ENCODE results near the gene USP17L21.
"Not testable (repeated sequence)": the region's sequence is repeated elsewhere in the genome, so short reads cannot be mapped to it uniquely, and the experiment has no call there.

USP17L21 gene

DNA sequence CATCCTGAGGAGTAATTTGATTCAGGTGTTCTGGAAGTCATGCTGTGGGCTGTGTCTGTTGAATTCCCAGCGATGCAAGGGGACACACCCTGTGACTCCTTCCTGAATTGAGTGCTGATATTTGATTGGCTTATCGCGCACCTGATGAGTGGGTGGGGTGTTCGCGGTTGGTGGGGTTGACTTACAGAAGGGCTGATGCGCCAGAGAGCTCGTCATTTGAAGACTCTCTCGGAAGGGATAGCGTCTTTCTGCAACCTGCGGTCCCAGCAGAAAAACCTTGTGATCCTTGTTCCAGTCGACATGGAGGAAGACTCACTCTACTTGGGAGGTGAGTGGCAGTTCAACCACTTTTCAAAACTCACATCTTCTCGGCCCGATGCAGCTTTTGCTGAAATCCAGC, at the start of gene USP17L21:
TSS of gene USP17L21 (plus strand) at position 301 of the 400 bp plus-strand sequence. CDS start at position 301, 0 bp downstream.
- not testable (repeated sequence) for DNase-seq

- not testable (repeated sequence) for DNase-seq
Observed at GRCh38 chr4:9214701-9215100, 48.0 kb upstream of the USP17L21 start.

- not testable (repeated sequence) for DNase-seq
Observed at GRCh38 chr4:9215105-9215504, 47.6 kb upstream of the USP17L21 start, which contains the start of gene USP17L11. Gene USP17L11 (plus strand): TSS chr4:9215405. CDS start chr4:9215405, 0 bp downstream.

GRCh38 chr4:9219852-9220251, 42.8 kb upstream of the USP17L21 start, which contains the start of gene USP17L12:
Gene USP17L12 (plus strand): TSS chr4:9220152. CDS start chr4:9220152, 0 bp downstream.
- DNase-seq, result not testable (repeated sequence)

DNA sequence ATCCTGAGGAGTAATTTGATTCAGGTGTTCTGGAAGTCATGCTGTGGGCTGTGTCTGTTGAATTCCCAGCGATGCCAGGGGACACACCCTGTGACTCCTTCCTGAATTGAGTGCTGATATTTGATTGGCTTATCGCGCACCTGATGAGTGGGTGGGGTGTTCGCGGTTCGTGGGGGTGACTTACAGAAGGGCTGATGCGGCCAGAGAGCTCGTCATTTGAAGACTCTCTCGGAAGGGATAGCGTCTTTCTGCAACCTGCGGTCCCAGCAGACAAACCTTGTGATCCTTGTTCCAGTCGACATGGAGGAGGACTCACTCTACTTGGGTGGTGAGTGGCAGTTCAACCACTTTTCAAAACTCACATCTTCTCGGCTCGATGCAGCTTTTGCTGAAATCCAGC, 38.1 kb upstream of the USP17L21 start, which contains the start of gene USP17L13:
TSS of gene USP17L13 (plus strand) at position 301 of the 400 bp plus-strand sequence. CDS start at position 301, 0 bp downstream.
- not testable (repeated sequence) for DNase-seq

DNA sequence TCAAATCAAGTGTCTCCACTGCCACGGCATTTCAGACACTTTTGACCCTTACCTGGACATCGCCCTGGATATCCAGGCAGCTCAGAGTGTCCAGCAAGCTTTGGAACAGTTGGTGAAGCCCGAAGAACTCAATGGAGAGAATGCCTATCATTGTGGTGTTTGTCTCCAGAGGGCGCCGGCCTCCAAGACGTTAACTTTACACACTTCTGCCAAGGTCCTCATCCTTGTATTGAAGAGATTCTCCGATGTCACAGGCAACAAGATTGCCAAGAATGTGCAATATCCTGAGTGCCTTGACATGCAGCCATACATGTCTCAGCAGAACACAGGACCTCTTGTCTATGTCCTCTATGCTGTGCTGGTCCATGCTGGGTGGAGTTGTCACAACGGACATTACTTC, 32.4 kb upstream of the USP17L21 start:
- not testable (repeated sequence) for DNase-seq

DNA sequence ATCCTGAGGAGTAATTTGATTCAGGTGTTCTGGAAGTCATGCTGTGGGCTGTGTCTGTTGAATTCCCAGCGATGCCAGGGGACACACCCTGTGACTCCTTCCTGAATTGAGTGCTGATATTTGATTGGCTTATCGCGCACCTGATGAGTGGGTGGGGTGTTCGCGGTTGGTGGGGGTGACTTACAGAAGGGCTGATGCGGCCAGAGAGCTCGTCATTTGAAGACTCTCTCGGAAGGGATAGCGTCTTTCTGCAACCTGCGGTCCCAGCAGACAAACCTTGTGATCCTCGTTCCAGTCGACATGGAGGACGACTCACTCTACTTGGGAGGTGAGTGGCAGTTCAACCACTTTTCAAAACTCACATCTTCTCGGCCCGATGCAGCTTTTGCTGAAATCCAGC, 28.6 kb upstream of the USP17L21 start, which contains the start of gene USP17L15:
TSS of gene USP17L15 (plus strand) at position 301 of the 400 bp plus-strand sequence. CDS start at position 301, 0 bp downstream.
- DNase-seq, result not testable (repeated sequence)

DNA sequence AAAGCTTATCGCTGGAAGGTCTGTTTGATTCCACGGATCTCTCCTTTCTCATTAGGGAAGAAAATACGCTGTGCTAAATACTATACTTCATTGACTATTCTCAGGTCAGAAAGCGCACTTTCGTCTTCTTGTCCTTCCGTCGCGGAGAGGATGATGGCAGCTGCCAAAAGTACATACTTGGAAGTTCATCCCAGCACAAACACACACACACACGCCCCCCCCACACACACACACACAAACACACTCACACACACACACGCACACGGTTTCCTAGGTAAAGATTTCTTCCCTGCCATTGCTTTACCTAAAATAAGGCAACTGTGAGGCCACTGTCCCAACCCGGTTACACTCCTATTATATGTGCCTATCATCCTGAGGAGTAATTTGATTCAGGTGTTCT, 24.2 kb upstream of the USP17L21 start:
- not testable (repeated sequence) for DNase-seq

DNA sequence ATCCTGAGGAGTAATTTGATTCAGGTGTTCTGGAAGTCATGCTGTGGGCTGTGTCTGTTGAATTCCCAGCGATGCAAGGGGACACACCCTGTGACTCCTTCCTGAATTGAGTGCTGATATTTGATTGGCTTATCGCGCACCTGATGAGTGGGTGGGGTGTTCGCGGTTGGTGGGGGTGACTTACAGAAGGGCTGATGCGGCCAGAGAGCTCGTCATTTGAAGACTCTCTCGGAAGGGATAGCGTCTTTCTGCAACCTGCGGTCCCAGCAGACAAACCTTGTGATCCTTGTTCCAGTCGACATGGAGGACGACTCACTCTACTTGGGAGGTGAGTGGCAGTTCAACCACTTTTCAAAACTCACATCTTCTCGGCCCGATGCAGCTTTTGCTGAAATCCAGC, 19.1 kb upstream of the USP17L21 start, which contains the start of gene USP17L17:
TSS of gene USP17L17 (plus strand) at position 301 of the 400 bp plus-strand sequence. CDS start at position 301, 0 bp downstream.
- DNase-seq, result not testable (repeated sequence)

DNA sequence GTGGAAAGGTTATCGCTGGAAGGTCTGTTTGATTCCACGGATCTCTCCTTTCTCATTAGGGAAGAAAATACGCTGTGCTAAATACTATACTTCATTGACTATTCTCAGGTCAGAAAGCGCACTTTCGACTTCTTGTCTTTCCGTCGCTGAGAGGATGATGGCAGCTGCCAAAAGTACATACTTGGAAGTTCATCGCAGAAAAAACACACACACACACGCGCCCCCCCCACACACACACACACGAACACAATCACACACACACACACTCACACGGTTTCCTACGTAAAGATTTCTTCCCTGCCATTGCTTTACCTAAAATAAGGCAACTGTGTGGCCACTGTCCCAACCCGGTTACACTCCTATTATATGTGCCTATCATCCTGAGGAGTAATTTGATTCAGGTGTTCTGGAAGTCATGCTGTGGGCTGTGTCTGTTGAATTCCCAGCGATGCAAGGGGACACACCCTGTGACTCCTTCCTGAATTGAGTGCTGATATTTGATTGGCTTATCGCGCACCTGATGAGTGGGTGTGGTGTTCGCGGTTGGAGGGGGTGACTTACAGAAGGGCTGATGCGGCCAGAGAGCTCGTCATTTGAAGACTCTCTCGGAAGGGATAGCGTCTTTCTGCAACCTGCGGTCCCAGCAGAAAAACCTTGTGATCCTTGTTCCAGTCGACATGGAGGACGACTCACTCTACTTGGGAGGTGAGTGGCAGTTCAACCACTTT, 14.6 kb upstream of the USP17L21 start, which contains the start of gene USP17L18:
TSS of gene USP17L18 (plus strand) at position 678 of the 728 bp plus-strand sequence. CDS start at position 678, 0 bp downstream.
- DNase-seq, result not testable (repeated sequence)

GRCh38 chr4:9253078-9253477, 9.6 kb upstream of the USP17L21 start, which contains the start of gene USP17L19:
Gene USP17L19 (plus strand): TSS chr4:9253378. CDS start chr4:9253378, 0 bp downstream.
- not testable (repeated sequence) for DNase-seq

DNA sequence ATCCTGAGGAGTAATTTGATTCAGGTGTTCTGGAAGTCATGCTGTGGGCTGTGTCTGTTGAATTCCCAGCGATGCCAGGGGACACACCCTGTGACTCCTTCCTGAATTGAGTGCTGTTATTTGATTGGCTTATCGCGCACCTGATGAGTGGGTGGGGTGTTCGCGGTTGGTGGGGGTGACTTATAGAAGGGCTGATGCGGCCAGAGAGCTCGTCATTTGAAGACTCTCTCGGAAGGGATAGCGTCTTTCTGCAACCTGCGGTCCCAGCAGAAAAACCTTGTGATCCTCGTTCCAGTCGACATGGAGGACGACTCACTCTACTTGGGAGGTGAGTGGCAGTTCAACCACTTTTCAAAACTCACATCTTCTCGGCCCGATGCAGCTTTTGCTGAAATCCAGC, 4.8 kb upstream of the USP17L21 start, which contains the start of gene USP17L20:
TSS of gene USP17L20 (plus strand) at position 301 of the 400 bp plus-strand sequence. CDS start at position 301, 0 bp downstream.
- not testable (repeated sequence) for DNase-seq

DNA sequence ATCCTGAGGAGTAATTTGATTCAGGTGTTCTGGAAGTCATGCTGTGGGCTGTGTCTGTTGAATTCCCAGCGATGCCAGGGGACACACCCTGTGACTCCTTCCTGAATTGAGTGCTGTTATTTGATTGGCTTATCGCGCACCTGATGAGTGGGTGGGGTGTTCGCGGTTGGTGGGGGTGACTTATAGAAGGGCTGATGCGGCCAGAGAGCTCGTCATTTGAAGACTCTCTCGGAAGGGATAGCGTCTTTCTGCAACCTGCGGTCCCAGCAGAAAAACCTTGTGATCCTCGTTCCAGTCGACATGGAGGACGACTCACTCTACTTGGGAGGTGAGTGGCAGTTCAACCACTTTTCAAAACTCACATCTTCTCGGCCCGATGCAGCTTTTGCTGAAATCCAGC, 4.6 kb downstream of the USP17L21 start, which contains the start of gene USP17L22:
TSS of gene USP17L22 (plus strand) at position 301 of the 400 bp plus-strand sequence. CDS start at position 301, 0 bp downstream.
- DNase-seq, result not testable (repeated sequence)

- not testable (repeated sequence) for DNase-seq
Observed at GRCh38 chr4:9271719-9272118, 9.0 kb downstream of the USP17L21 start.

Measured in nucleus accumbens (tissue), 56 donors.